GM23338 (cell line): Measurements from ENCODE around the gene STK32C. TPM values are rescaled to one million over a fixed set of nuclear protein-coding genes. Genes with fewer than 3 reads are reported as not detected.

Experiments used
- ATAC-seq: fragments of 200-7000 bp; cut with Tn5 transposase; 3 replicates; pipeline ENCODE4 v1.9.1; 2020
- DNase-seq: peaks from one replicate; pipeline ENCODE4 v3.0.0-alpha.2; 2015; ENCODE audit warnings: low spot score
- H2AFZ ChIP-seq: fragments of 200-600 bp; sonication (generic); 2 replicates; pipeline ENCODE4 v1.8.0; 2016; ENCODE audit warnings: antibody characterized with exemption, mild to moderate bottlenecking, moderate library complexity
- H3F3A ChIP-seq: fragments of 200-600 bp; sonication (generic); replicated peaks from 2 replicates; pipeline ENCODE4 v1.8.0; 2017; ENCODE audit warnings: antibody characterized with exemption, mixed run types, low read depth
- H3K27ac ChIP-seq: fragments of 200-600 bp; sonication (generic); 2 replicates; pipeline ENCODE4 v1.6.1; 2016; ENCODE audit warnings: low read depth
- H3K27me3 ChIP-seq: fragments of 200-600 bp; sonication (generic); 2 replicates; pipeline ENCODE4 v1.8.0; 2016; ENCODE audit warnings: mild to moderate bottlenecking, mixed run types, moderate library complexity; ENCODE audit not compliant: insufficient read depth
- H3K36me3 ChIP-seq: fragments of 200-600 bp; sonication (generic); 2 replicates; pipeline ENCODE4 v1.8.0; 2016; ENCODE audit warnings: mild to moderate bottlenecking; ENCODE audit not compliant: insufficient read depth
- H3K4me1 ChIP-seq: fragments of 200-600 bp; sonication (generic); 2 replicates; pipeline ENCODE4 v1.8.0; 2016; ENCODE audit warnings: mild to moderate bottlenecking, moderate library complexity; ENCODE audit not compliant: insufficient read depth
- H3K4me2 ChIP-seq: fragments of 200-600 bp; sonication (generic); 2 replicates; pipeline ENCODE4 v1.7.1; 2017; ENCODE audit warnings: mixed run types
- H3K4me3 ChIP-seq: fragments of 200-600 bp; sonication (generic); 2 replicates; pipeline ENCODE4 v1.6.1; 2016; ENCODE audit warnings: mixed run types
- H3K79me2 ChIP-seq: fragments of 200-600 bp; sonication (generic); replicated peaks from 2 replicates; pipeline ENCODE4 v1.8.0; 2017; ENCODE audit warnings: mild to moderate bottlenecking; ENCODE audit not compliant: insufficient read depth
- H3K9me2 ChIP-seq: fragments of 200-600 bp; sonication (generic); 2 replicates; pipeline ENCODE4 v1.8.0; 2017; ENCODE audit not compliant: insufficient read depth
- H4K20me1 ChIP-seq: fragments of 200-600 bp; sonication (generic); replicated peaks from 2 replicates; pipeline ENCODE4 v1.8.0; 2017; ENCODE audit warnings: mild to moderate bottlenecking; ENCODE audit not compliant: insufficient read depth
- H3K27ac Mint-ChIP-seq: 2 replicates; pipeline ENCODE4 v1.8.0; 2020; ENCODE audit warnings: inconsistent platforms, mild to moderate bottlenecking, moderate library complexity, mixed read lengths
- H3K27me3 Mint-ChIP-seq: 3 replicates; pipeline ENCODE4 v1.8.0; 2022; ENCODE audit warnings: low read depth, mild to moderate bottlenecking, moderate library complexity, mixed read lengths, inconsistent platforms; ENCODE audit not compliant: insufficient read depth, poor library complexity
- H3K36me3 Mint-ChIP-seq: 3 replicates; pipeline ENCODE4 v1.8.0; 2021; ENCODE audit warnings: low read depth, mild to moderate bottlenecking, inconsistent platforms, moderate library complexity, mixed read lengths
- H3K4me1 Mint-ChIP-seq: 3 replicates; pipeline ENCODE4 v1.8.0; 2020; ENCODE audit warnings: mild to moderate bottlenecking, inconsistent platforms, mixed read lengths
- H3K4me3 Mint-ChIP-seq: 3 replicates; pipeline ENCODE4 v1.8.0; 2021; ENCODE audit warnings: moderate library complexity, mild to moderate bottlenecking, inconsistent platforms, mixed read lengths
- H3K9me3 Mint-ChIP-seq: 3 replicates; pipeline ENCODE4 v1.8.0; 2020; ENCODE audit warnings: moderate library complexity, mild to moderate bottlenecking, inconsistent platforms, mixed read lengths
- CREB1 ChIP-seq: fragments of 250-450 bp; sonication (Bioruptor Pico); IDR thresholded peaks from 2 replicates; pipeline ENCODE4 v1.5.0; 2020; ENCODE audit warnings: low read depth, mild to moderate bottlenecking, moderate library complexity
- JUNB ChIP-seq: IDR thresholded peaks from one replicate; pipeline ENCODE4 v1.6.1; 2016; ENCODE audit warnings: antibody characterized with exemption; ENCODE audit not compliant: unreplicated experiment
- POLR2AphosphoS5 ChIP-seq: IDR thresholded peaks from 2 replicates; pipeline ENCODE4 v1.6.1; 2016; ENCODE audit warnings: antibody characterized with exemption, low read depth
- STAT1 ChIP-seq: IDR thresholded peaks from one replicate; pipeline ENCODE4 v1.6.1; 2016; ENCODE audit warnings: antibody characterized with exemption; ENCODE audit not compliant: unreplicated experiment
- ZNF114 ChIP-seq: fragments of 250-450 bp; sonication (Bioruptor Pico); IDR thresholded peaks from 2 replicates; pipeline ENCODE4 v1.5.0; 2020; ENCODE audit warnings: mild to moderate bottlenecking, moderate library complexity
- ZNF331 ChIP-seq: fragments of 250-450 bp; sonication (Bioruptor Pico); IDR thresholded peaks from 2 replicates; pipeline ENCODE4 v1.5.0; 2020; ENCODE audit warnings: low read depth, mild to moderate bottlenecking, moderate library complexity
- polyA plus RNA-seq: library from polyadenylated mRNA; unstranded; fragments of >200 nt; fragmentation: Nextera tagmentation; extraction: Ambion mirVana; gene quantifications from 2 replicates; pipeline ENCODE4 v1.2.1, GENCODE V29; 2016
- total RNA-seq: library from RNA; depleted of rRNA; stranded (reverse); fragments of >200 nt; shearing (Covaris generic); gene quantifications from 2 replicates; pipeline ENCODE4 v1.2.3, GENCODE V29; 2014
- TF ChIP-seq, protein P1 (sequence below): fragments of 250-450 bp; sonication (Bioruptor Pico); IDR thresholded peaks from 2 replicates; pipeline ENCODE4 v1.5.0; 2020; ENCODE audit warnings: mild to moderate bottlenecking, moderate library complexity
- TF ChIP-seq, protein P2 (sequence below), 2 experiments: fragments of 200-600 bp in 1 of 2; sonication (generic) in 1 of 2; conservative IDR thresholded peaks; 2 replicates each; pipeline versions ENCODE4 v1.5.1 to v1.6.1; 2016 to 2017; ENCODE audit warnings: antibody characterized with exemption in 2 of 2, low read depth in 2 of 2, mild to moderate bottlenecking in 2 of 2, moderate library complexity in 1 of 2

STK32C gene
- total and polyA plus RNA-seq, 2 experiments from 2014 or later = 10.2 to 20.5 TPM

GRCh38 chr10:132198381-132199181 lies 109.2 kb downstream of the STK32C start (continued):
- TF ChIP-seq JUNB = no peak
- no peak for TF ChIP-seq CREB1 (CRISPR knock-in tag)
- TF ChIP-seq POLR2AphosphoS5 = no peak
- TF ChIP-seq ZNF331 (CRISPR knock-in tag) = no peak
- TF ChIP-seq, protein P1, sequence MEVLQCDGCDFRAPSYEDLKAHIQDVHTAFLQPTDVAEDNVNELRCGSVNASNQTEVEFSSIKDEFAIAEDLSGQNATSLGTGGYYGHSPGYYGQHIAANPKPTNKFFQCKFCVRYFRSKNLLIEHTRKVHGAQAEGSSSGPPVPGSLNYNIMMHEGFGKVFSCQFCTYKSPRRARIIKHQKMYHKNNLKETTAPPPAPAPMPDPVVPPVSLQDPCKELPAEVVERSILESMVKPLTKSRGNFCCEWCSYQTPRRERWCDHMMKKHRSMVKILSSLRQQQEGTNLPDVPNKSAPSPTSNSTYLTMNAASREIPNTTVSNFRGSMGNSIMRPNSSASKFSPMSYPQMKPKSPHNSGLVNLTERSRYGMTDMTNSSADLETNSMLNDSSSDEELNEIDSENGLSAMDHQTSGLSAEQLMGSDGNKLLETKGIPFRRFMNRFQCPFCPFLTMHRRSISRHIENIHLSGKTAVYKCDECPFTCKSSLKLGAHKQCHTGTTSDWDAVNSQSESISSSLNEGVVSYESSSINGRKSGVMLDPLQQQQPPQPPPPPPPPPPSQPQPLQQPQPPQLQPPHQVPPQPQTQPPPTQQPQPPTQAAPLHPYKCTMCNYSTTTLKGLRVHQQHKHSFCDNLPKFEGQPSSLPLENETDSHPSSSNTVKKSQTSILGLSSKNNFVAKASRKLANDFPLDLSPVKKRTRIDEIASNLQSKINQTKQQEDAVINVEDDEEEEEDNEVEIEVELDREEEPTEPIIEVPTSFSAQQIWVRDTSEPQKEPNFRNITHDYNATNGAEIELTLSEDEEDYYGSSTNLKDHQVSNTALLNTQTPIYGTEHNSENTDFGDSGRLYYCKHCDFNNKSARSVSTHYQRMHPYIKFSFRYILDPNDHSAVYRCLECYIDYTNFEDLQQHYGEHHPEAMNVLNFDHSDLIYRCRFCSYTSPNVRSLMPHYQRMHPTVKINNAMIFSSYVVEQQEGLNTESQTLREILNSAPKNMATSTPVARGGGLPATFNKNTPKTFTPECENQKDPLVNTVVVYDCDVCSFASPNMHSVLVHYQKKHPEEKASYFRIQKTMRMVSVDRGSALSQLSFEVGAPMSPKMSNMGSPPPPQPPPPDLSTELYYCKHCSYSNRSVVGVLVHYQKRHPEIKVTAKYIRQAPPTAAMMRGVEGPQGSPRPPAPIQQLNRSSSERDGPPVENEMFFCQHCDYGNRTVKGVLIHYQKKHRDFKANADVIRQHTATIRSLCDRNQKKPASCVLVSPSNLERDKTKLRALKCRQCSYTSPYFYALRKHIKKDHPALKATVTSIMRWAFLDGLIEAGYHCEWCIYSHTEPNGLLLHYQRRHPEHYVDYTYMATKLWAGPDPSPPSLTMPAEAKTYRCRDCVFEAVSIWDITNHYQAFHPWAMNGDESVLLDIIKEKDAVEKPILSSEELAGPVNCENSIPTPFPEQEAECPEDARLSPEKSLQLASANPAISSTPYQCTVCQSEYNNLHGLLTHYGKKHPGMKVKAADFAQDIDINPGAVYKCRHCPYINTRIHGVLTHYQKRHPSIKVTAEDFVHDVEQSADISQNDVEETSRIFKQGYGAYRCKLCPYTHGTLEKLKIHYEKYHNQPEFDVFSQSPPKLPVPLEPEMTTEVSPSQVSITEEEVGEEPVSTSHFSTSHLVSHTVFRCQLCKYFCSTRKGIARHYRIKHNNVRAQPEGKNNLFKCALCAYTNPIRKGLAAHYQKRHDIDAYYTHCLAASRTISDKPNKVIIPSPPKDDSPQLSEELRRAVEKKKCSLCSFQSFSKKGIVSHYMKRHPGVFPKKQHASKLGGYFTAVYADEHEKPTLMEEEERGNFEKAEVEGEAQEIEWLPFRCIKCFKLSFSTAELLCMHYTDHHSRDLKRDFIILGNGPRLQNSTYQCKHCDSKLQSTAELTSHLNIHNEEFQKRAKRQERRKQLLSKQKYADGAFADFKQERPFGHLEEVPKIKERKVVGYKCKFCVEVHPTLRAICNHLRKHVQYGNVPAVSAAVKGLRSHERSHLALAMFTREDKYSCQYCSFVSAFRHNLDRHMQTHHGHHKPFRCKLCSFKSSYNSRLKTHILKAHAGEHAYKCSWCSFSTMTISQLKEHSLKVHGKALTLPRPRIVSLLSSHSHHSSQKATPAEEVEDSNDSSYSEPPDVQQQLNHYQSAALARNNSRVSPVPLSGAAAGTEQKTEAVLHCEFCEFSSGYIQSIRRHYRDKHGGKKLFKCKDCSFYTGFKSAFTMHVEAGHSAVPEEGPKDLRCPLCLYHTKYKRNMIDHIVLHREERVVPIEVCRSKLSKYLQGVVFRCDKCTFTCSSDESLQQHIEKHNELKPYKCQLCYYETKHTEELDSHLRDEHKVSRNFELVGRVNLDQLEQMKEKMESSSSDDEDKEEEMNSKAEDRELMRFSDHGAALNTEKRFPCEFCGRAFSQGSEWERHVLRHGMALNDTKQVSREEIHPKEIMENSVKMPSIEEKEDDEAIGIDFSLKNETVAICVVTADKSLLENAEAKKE = no peak
- TF ChIP-seq STAT1 = no peak
- no peak for TF ChIP-seq ZNF114 (CRISPR knock-in tag)

DNA sequence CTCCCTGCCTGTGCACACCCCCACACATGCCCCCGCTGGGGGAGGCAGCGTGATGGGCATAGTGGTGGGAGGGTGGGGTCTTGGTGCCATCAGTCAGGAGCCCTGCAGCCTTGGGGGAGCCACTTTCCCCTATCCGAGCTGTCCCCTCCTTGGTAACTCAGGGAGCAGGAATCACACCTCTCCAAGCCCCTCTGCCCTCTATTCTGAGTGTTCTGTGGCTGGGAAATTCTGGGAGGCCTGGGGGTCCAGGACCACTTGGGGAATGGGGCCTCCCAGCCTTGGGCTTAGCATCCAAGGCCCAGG lies 109.7 kb downstream of the STK32C start:
- Mint-ChIP-seq H3K27me3 (peaks cover 1% of the 10 kb centered on the region), H3K4me1 (no peaks in the 10 kb centered on the region), H3K27ac (no peak overlapping the region), H3K4me3 (no peak overlapping the region), H3K36me3 (no peaks in the 10 kb centered on the region), H3K9me3 (no peaks in the 10 kb centered on the region; the same call in 1 of the 3 replicates)
- no peak for DNase-seq
- no peaks in the 10 kb centered on the region for H3K9me2 ChIP-seq
- no peak overlapping the region for H2AFZ ChIP-seq
- H3K4me2 ChIP-seq = no peak overlapping the region
- no peaks in the 10 kb centered on the region for H3K27me3 ChIP-seq
- no peaks in the 10 kb centered on the region for H3K36me3 ChIP-seq
- no peak overlapping the region for H3K27ac ChIP-seq
- H4K20me1 ChIP-seq = no peaks in the 10 kb centered on the region
- ATAC-seq = no peak
- no peaks in the 10 kb centered on the region for H3K4me1 ChIP-seq
- no peaks in the 10 kb centered on the region for H3K79me2 ChIP-seq
- H3F3A ChIP-seq = no peaks in the 10 kb centered on the region
- H3K4me3 ChIP-seq = no peak overlapping the region
- TF ChIP-seq, protein P1 = no peak
- TF ChIP-seq, protein P2, sequence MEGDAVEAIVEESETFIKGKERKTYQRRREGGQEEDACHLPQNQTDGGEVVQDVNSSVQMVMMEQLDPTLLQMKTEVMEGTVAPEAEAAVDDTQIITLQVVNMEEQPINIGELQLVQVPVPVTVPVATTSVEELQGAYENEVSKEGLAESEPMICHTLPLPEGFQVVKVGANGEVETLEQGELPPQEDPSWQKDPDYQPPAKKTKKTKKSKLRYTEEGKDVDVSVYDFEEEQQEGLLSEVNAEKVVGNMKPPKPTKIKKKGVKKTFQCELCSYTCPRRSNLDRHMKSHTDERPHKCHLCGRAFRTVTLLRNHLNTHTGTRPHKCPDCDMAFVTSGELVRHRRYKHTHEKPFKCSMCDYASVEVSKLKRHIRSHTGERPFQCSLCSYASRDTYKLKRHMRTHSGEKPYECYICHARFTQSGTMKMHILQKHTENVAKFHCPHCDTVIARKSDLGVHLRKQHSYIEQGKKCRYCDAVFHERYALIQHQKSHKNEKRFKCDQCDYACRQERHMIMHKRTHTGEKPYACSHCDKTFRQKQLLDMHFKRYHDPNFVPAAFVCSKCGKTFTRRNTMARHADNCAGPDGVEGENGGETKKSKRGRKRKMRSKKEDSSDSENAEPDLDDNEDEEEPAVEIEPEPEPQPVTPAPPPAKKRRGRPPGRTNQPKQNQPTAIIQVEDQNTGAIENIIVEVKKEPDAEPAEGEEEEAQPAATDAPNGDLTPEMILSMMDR (conservative IDR thresholded peaks at IDR 0.05; ENCODE audit: low read depth in 2 of 2) = no peak
- no peak for TF ChIP-seq ZNF331 (CRISPR knock-in tag)
- TF ChIP-seq ZNF114 (CRISPR knock-in tag) = no peak
